ENCODE data around the gene SART3. TPM values are rescaled to one million over a fixed set of nuclear protein-coding genes. Genes with fewer than 3 reads are reported as not detected.

Gene SART3
- total and polyA plus RNA-seq, 2 of the 13 experiments (the other 11 are each of a cell fraction or from before 2014, with no cell fraction given) = 16.1 to 69.9 TPM

DNA sequence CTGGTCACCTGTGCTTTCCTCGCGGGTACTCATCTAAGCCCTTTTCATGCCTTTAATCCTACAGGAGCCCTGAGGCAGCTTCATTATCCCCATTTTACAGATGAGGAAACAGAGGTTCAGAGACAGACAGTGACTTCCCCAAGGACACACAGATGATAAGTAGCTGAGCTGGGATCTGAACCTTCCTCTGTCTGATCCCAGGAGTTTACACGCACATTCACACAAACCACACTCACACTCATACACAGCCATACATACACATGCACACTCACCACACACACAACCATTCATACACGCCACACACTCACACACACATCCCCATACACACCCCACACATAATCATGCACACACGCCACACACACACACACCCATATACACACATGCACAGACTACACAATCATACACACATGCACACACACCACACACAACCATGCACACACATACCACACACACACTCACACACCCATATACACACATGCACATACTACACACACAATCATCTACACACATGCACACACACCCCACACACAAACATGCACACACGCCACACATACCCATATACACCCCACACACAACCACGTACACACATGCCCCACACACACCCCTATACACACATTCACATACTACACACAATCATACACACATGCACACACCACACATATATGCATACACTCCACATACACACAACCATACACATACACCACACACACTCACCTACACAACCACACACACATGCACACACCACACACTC, 34.2 kb upstream of the SART3 start (continued):
- TF ChIP-seq, protein P1, sequence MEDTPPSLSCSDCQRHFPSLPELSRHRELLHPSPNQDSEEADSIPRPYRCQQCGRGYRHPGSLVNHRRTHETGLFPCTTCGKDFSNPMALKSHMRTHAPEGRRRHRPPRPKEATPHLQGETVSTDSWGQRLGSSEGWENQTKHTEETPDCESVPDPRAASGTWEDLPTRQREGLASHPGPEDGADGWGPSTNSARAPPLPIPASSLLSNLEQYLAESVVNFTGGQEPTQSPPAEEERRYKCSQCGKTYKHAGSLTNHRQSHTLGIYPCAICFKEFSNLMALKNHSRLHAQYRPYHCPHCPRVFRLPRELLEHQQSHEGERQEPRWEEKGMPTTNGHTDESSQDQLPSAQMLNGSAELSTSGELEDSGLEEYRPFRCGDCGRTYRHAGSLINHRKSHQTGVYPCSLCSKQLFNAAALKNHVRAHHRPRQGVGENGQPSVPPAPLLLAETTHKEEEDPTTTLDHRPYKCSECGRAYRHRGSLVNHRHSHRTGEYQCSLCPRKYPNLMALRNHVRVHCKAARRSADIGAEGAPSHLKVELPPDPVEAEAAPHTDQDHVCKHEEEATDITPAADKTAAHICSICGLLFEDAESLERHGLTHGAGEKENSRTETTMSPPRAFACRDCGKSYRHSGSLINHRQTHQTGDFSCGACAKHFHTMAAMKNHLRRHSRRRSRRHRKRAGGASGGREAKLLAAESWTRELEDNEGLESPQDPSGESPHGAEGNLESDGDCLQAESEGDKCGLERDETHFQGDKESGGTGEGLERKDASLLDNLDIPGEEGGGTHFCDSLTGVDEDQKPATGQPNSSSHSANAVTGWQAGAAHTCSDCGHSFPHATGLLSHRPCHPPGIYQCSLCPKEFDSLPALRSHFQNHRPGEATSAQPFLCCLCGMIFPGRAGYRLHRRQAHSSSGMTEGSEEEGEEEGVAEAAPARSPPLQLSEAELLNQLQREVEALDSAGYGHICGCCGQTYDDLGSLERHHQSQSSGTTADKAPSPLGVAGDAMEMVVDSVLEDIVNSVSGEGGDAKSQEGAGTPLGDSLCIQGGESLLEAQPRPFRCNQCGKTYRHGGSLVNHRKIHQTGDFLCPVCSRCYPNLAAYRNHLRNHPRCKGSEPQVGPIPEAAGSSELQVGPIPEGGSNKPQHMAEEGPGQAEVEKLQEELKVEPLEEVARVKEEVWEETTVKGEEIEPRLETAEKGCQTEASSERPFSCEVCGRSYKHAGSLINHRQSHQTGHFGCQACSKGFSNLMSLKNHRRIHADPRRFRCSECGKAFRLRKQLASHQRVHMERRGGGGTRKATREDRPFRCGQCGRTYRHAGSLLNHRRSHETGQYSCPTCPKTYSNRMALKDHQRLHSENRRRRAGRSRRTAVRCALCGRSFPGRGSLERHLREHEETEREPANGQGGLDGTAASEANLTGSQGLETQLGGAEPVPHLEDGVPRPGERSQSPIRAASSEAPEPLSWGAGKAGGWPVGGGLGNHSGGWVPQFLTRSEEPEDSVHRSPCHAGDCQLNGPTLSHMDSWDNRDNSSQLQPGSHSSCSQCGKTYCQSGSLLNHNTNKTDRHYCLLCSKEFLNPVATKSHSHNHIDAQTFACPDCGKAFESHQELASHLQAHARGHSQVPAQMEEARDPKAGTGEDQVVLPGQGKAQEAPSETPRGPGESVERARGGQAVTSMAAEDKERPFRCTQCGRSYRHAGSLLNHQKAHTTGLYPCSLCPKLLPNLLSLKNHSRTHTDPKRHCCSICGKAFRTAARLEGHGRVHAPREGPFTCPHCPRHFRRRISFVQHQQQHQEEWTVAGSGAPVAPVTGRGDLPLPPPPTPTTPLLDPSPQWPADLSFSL (CRISPR knock-in tag; IDR thresholded peaks at IDR 0.05) = peak; percentile 63; the same call in 1 of the 2 replicates
- TF ChIP-seq ZSCAN29 (CRISPR knock-in tag; conservative IDR thresholded peaks at IDR 0.05) (no peak), RFXAP (CRISPR knock-in tag; IDR thresholded peaks at IDR 0.05; ENCODE audit: borderline replicate concordance) (no peak), POLR2AphosphoS5 (IDR thresholded peaks at IDR 0.05; ENCODE audit: low read depth, low read length) (no peak), ZNF33B (CRISPR knock-in tag; IDR thresholded peaks at IDR 0.05) (no peak), SRSF9 (IDR thresholded peaks at IDR 0.05; ENCODE audit: borderline replicate concordance, insufficient read depth, low read depth, low read length, poor library complexity, severe bottlenecking) (no peak)

Measured in HepG2 (cell line).